Adrenal gland (tissue), 12 donors: ENCODE results near the gene GRWD1. TPM values are rescaled to one million over a fixed set of nuclear protein-coding genes. Genes with fewer than 3 reads are reported as not detected.

Experiments used
- DNase-seq, 7 donors: peaks; one replicate each; pipeline ENCODE4 v3.0.0-alpha.2; 2019 to 2020
- H3K27ac ChIP-seq, 5 donors: fragments of 200-600 bp; sonication (generic) in 4 of 5; 1 replicate in 3 of 5; 2 replicates in 2 of 5; pipeline versions ENCODE4 v1.5.1 to v1.8.0; 2016 to 2020; ENCODE audit warnings: mild to moderate bottlenecking in 1 of 5
- H3K27me3 ChIP-seq: fragments of 200-600 bp; 2 replicates; pipeline ENCODE4 v1.8.0; 2021
- H3K36me3 ChIP-seq, 2 donors: fragments of 200-600 bp; replicated peaks in 1 of 2; 1 replicate in 1 of 2; 2 replicates in 1 of 2; pipeline versions ENCODE4 v1.5.1 to v1.8.0; 2018 to 2022
- H3K4me1 ChIP-seq, 2 donors: fragments of 200-600 bp; replicated peaks in 1 of 2; 1 replicate in 1 of 2; 2 replicates in 1 of 2; pipeline versions ENCODE4 v1.5.1 to v1.8.0; 2018 to 2021
- H3K4me3 ChIP-seq, 4 donors: fragments of 200-600 bp; sonication (generic) in 3 of 4; one replicate each; pipeline ENCODE4 v1.5.1; 2016 to 2018
- H3K9me3 ChIP-seq, 3 donors: fragments of 200-600 bp; sonication (generic) in 1 of 3; replicated peaks in 1 of 3; 1 replicate in 2 of 3; 2 replicates in 1 of 3; pipeline versions ENCODE4 v1.5.1 to v1.8.0; 2016 to 2021
- POLR2A ChIP-seq, 2 donors: fragments of 450-650 bp; IDR thresholded peaks; one replicate each; pipeline ENCODE4 v1.6.1; 2017; ENCODE audit warnings: antibody characterized with exemption in 2 of 2, mild to moderate bottlenecking in 2 of 2, moderate library complexity in 1 of 2
- WGBS, 4 donors: extraction: QIAGEN DNeasy Blood & Tissue Kit in 2 of 4; methylation state at CpG; one replicate each; pipeline versions ENCODE4 v1.1.5 to v1.1.7; 2013 to 2017; 5-methylcytosine and 5-hydroxymethylcytosine counted together
- intact Hi-C, 2 donors: fragments of 100-400 bp; cut with DNase I; formaldehyde crosslinking; loops; one replicate each; pipeline versions ENCODE4 v1.14.1 to v1.15.0; 2022 to 2023
- polyA plus RNA-seq, 3 donors: library from polyadenylated mRNA; stranded (reverse); fragments of 200-250 nt in 2 of 3; fragments of 350-450 nt in 1 of 3; fragmentation: Illumina TruSeq in 1 of 3; extraction: RNeasy Lipid Tissue Mini Kit (QIAGEN cat#74804) in 1 of 3; gene quantifications; one replicate each; pipeline ENCODE4 v1.2.3, GENCODE V29; 2013 to 2014
- total RNA-seq, 9 donors: library from RNA; depleted of rRNA in 4 of 9; stranded (reverse); fragments of >200 nt in 4 of 9; fragments of 120-200 nt in 1 of 9; fragmentation: NEBNext Ultra II Directional in 1 of 9; extraction: Animal tissue kit (Norgen Biotek cat#: 25700) in 1 of 9; gene quantifications; one replicate each; pipeline versions ENCODE4 v1.1.0 to v1.2.4, GENCODE V29; 2013 to 2023
- TF ChIP-seq, protein P1 (sequence below), 6 experiments: fragments of 450-650 bp in 4 of 6; fragments of 200-600 bp in 2 of 6; sonication (generic) in 1 of 6; IDR thresholded peaks; 1 replicate in 5 of 6; 2 replicates in 1 of 6; pipeline versions ENCODE4 v1.5.1 to v1.8.0; 2016 to 2021; ENCODE audit warnings: antibody characterized with exemption in 6 of 6, mild to moderate bottlenecking in 2 of 6, moderate library complexity in 1 of 6
- donor health status: healthy with polysubstance abuse.
- donor health status: Bipolar disorder and iron deficiency.
- donor health status: DM: yes; HTN: yes; CAD: no.
- donor health status: DM: no; HTN: no; CAD: no.
- donor health status: DM: no; HTN: no; CAD: no.
- donor health status: DM: yes; HTN: yes; CAD: no.

Gene GRWD1
- total and polyA plus RNA-seq, 12 donors: 6.6 to 48.4 (median 24.0) TPM

DNA sequence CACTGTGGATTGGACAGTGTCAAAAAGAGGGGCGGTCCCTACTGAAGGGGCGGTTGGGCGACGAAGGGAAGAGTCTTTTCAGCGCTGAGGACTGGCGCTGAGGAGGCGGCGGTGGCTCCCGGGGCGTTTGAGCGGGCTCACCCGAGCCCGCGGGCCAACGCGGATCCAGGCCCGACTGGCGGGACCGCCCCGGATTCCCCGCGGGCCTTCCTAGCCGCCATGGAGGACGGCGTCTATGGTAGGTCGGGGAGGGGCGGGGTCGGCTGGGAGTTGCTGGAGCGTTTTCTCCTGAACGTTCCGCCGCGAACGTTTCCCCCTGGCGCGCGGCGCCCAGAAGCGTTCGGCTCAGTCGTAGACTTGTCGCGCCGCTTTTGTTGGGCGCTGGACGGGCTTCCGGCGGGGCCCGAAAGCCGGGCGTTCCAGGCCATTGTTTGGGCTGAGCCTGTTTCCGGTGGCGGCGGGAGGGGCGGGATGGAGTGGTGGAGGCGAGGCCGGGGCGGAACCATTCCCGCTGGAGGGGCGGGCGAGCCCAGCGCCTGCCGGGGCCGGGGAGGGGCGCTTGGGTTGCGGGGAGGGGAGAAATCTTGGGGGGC is 23.6 kb downstream of the GRWD1 start, which contains the start of gene CYTH2:
TSS of gene CYTH2 (plus strand) at position 81 of the 593 bp plus-strand sequence. CDS start at position 220, 139 bp downstream.
- WGBS, 4 donors: 0 to 1% (median 0%) methylated on average over 12 to 66 of the region's 66 CpGs
- Histone ChIP-seq H3K4me1 (peaks cover 8 to 14% of the 10 kb centered on the region in 2 donors), H3K36me3 (peaks cover 0 to 42% of the 10 kb centered on the region in 2 donors), H3K27ac (peak within 1 kb of the TSS; percentile 71 to 96 (median 94)), H3K9me3 (no peaks in the 10 kb centered on the region), H3K27me3 (no peaks in the 10 kb centered on the region), H3K4me3 (peak within 1 kb of the TSS; percentile 75 to 94 (median 80))
- TF ChIP-seq, protein P1, sequence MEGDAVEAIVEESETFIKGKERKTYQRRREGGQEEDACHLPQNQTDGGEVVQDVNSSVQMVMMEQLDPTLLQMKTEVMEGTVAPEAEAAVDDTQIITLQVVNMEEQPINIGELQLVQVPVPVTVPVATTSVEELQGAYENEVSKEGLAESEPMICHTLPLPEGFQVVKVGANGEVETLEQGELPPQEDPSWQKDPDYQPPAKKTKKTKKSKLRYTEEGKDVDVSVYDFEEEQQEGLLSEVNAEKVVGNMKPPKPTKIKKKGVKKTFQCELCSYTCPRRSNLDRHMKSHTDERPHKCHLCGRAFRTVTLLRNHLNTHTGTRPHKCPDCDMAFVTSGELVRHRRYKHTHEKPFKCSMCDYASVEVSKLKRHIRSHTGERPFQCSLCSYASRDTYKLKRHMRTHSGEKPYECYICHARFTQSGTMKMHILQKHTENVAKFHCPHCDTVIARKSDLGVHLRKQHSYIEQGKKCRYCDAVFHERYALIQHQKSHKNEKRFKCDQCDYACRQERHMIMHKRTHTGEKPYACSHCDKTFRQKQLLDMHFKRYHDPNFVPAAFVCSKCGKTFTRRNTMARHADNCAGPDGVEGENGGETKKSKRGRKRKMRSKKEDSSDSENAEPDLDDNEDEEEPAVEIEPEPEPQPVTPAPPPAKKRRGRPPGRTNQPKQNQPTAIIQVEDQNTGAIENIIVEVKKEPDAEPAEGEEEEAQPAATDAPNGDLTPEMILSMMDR (IDR thresholded peaks at IDR 0.05): peak in 1 of 6 experiments; percentile 15
- TF ChIP-seq POLR2A (IDR thresholded peaks at IDR 0.05): peak; percentile 91 to 92
- intact Hi-C loops: no loop called here
- peak; percentile 85 to 91 (median 86) for DNase-seq

DNA sequence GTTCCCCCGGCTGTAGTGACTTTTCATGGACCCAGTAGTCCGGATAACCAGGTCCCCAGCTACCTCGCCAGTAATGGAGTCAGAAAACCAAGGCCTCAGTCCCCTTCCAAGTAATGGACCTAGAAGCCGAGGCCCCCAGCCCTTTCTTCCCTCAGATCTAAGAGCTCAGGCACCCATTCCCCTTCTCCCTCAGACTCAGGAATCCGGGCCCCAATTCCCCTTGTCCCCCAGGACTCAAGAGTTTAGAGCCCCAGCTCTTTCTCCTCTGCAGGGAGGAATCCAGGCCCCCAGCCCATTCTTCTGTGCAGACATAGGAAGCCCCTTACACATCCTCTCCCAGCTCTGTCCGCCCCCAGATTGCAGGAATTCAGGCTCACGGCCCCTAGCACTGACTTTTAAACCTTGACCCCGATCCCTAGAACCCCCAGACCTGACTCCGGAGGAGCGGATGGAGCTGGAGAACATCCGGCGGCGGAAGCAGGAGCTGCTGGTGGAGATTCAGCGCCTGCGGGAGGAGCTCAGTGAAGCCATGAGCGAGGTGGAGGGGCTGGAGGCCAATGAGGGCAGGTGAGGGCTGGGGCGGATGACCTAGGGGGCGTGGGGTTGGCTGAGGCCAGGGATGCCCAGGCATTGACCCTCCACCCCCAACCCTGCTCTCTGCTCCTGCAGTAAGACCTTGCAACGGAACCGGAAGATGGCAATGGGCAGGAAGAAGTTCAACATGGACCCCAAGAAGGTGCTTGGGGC is 24.3 kb downstream of the GRWD1 start:
- no peaks in the 10 kb centered on the region for H3K9me3 ChIP-seq
- DNase-seq: peak in 1 of 7 donors; percentile 27
- TF ChIP-seq, protein P1 (IDR thresholded peaks at IDR 0.05): no peak
- TF ChIP-seq POLR2A (IDR thresholded peaks at IDR 0.05): no peak
- intact Hi-C loops: no loop called here
- H3K27me3 ChIP-seq: no peaks in the 10 kb centered on the region
- 35 to 44% (median 42%) methylated on average over 17 to 20 of the region's 20 CpGs for WGBS, 4 donors
- H3K4me3 ChIP-seq: peak overlapping the region in 3 of 4 donors; percentile 78 to 94 (median 83)
- H3K4me1 ChIP-seq: peaks cover 10 to 19% of the 10 kb centered on the region in 2 donors
- peaks cover 0 to 49% of the 10 kb centered on the region in 2 donors for H3K36me3 ChIP-seq
- H3K27ac ChIP-seq: peak overlapping the region in 3 of 5 donors; percentile 73 to 96 (median 96)

DNA sequence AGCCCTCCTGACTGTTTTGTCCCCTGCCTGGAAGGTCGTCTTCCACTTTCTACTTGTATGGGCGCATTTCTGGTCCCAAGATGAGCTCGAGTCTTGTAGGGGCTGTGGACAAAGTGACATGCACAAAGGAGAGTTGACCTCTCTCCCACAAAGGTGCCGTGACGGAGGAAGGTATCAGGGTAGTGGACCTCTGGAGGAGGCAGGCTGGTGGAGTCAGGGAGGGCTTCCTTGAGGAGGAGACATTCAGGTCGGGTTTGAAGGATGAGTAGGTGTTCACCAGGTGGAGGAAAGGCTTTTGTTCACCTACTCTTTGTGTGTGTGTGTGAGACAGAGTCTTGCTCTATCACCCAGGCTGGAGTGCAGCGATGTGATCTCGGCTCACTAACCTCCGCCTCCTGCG is 25.1 kb downstream of the GRWD1 start:
- intact Hi-C loops: no loop called here
- H3K4me3 ChIP-seq: no peak overlapping the region

DNA sequence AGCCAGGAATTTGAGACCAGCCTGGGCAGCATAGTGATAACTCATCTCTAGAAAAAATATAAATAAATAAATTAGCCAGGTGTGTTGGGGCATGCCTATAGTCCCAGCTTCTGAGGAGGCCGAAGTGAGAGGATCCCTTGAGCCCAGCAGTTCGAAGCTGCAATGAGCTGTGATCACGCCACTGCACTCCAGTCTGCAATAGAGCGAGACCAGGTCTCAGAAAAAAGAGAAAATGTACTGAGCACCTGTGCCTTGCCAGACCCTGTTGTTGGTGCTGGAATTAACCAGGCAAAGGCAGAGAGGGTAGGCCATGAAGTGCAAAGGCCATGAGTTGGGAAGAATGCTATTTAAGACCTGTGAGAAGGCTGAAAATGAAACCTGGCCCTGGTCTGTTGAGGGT is 26.1 kb downstream of the GRWD1 start:
- no peak overlapping the region for H3K4me3 ChIP-seq
- intact Hi-C loops: no loop called here
- H3K36me3 ChIP-seq: peaks cover 0 to 66% of the 10 kb centered on the region in 2 donors
- H3K27ac ChIP-seq: no peak overlapping the region
- peak in 1 of 7 donors; percentile 11 for DNase-seq
- 91 to 97% (median 92%) methylated on average over 4 of the region's 4 CpGs for WGBS, 4 donors
- H3K9me3 ChIP-seq: no peaks in the 10 kb centered on the region
- H3K4me1 ChIP-seq: peaks cover 17 to 29% of the 10 kb centered on the region in 2 donors
- TF ChIP-seq POLR2A (IDR thresholded peaks at IDR 0.05): no peak
- TF ChIP-seq, protein P1 (IDR thresholded peaks at IDR 0.05): no peak
- H3K27me3 ChIP-seq: no peaks in the 10 kb centered on the region

More for the DNA sequence above, 25.1 kb downstream of the GRWD1 start:
- peak in 1 of 7 donors; percentile 19 for DNase-seq
- 90 to 98% (median 92%) methylated on average over 9 to 10 of the region's 10 CpGs for WGBS, 4 donors
- H3K36me3 ChIP-seq: peaks cover 0 to 57% of the 10 kb centered on the region in 2 donors
- H3K4me1 ChIP-seq: peaks cover 17 to 26% of the 10 kb centered on the region in 2 donors
- no peaks in the 10 kb centered on the region for H3K27me3 ChIP-seq
- TF ChIP-seq, protein P1 (IDR thresholded peaks at IDR 0.05): no peak
- TF ChIP-seq POLR2A (IDR thresholded peaks at IDR 0.05): no peak
- no peaks in the 10 kb centered on the region for H3K9me3 ChIP-seq
- H3K27ac ChIP-seq: no peak overlapping the region
